GM19351 (cell line): ENCODE results near the gene RPUSD2.

ENCODE experiments used
- ATAC-seq: cut with Tn5 transposase; IDR thresholded peaks from one replicate; pipeline ENCODE4 v1.9.1; 2021; ENCODE audit warnings: mild to moderate bottlenecking, moderate library complexity; ENCODE audit not compliant: unreplicated experiment

RPUSD2 gene

GRCh38 chr15:40618023-40618422 lies 48.9 kb downstream of the RPUSD2 start:
- no peak for ATAC-seq

- ATAC-seq, result no peak
Observed at GRCh38 chr15:40618906-40619305, 49.8 kb downstream of the RPUSD2 start.

GRCh38 chr15:40623361-40623760 lies 54.3 kb downstream of the RPUSD2 start:
- no peak for ATAC-seq
